ENCODE data around the gene FH. TPM values are rescaled to one million over a fixed set of nuclear protein-coding genes. Genes with fewer than 3 reads are reported as not detected.
A peak's percentile ranks its signal among the peaks of the same experiment; 100 is the strongest.

FH gene
- total and polyA plus RNA-seq, 12 donors: 169 to 268 (median 253) TPM

GRCh38 chr1:241551759-241552638 is 32.4 kb upstream of the FH start:
- Histone ChIP-seq H3K27ac (peak overlapping the region in 2 of 10 donors; percentile 29 to 82), H3K9me3 (no peaks in the 10 kb centered on the region), H3K4me3 (peak overlapping the region in 5 of 10 donors; percentile 7 to 32 (median 13)), H3K36me3 (no peaks in the 10 kb centered on the region), H3K27me3 (peaks cover 0 to 6% (median 0%) of the 10 kb centered on the region in 7 donors), H3K4me1 (peaks cover 0 to 14% (median 0%) of the 10 kb centered on the region in 9 donors)
- WGBS, 2 donors: 67 to 68% methylated on average over 22 of the region's 22 CpGs
- intact Hi-C loops (cut with DNase I): no loop called here
- peak in 1 of 2 donors; percentile 17 for DNase-seq
- peak in 5 of 8 donors; percentile 55 to 72 (median 65) for ATAC-seq
- TF ChIP-seq CTCF (IDR thresholded peaks at IDR 0.05): no peak

GRCh38 chr1:241550318-241550717 is 30.8 kb upstream of the FH start:
- H3K4me3 ChIP-seq: no peak overlapping the region
- no peak for TF ChIP-seq CTCF (IDR thresholded peaks at IDR 0.05)
- WGBS, 2 donors: 78 to 79% methylated on average over 1 of the region's 1 CpG
- H3K27ac ChIP-seq: peak overlapping the region in 1 of 10 donors; percentile 82
- H3K4me1 ChIP-seq: peaks cover 0 to 14% (median 0%) of the 10 kb centered on the region in 9 donors
- ATAC-seq (no peak), DNase-seq (no peak)
- H3K27me3 ChIP-seq: peaks cover 0 to 16% (median 0%) of the 10 kb centered on the region in 7 donors
- no peaks in the 10 kb centered on the region for H3K36me3 ChIP-seq
- intact Hi-C loops (cut with DNase I): no loop called here
- no peaks in the 10 kb centered on the region for H3K9me3 ChIP-seq

- intact Hi-C loops (cut with DNase I): loop anchor here in 1 of 10 donors (10.0 kb wide), 1 partner anchor 297 kb away; the partner anchor contains the start of gene EXO1
- DNase-seq (no peak), ATAC-seq (no peak)
- Histone ChIP-seq H3K9me3 (no peaks in the 10 kb centered on the region), H3K27ac (no peak overlapping the region), H3K36me3 (no peaks in the 10 kb centered on the region), H3K4me1 (peaks cover 0 to 14% (median 0%) of the 10 kb centered on the region in 9 donors), H3K4me3 (no peak overlapping the region), H3K27me3 (peaks cover 0 to 19% (median 0%) of the 10 kb centered on the region in 7 donors)
- no peak for TF ChIP-seq CTCF (IDR thresholded peaks at IDR 0.05)
- WGBS, 2 donors: 42 to 75% methylated on average over 2 of the region's 2 CpGs
These were observed 28.5 kb upstream of the FH start for GRCh38 chr1:241548008-241548407.

GRCh38 chr1:241542199-241542907 is 22.8 kb upstream of the FH start:
- peaks cover 0 to 39% (median 7%) of the 10 kb centered on the region in 7 donors for H3K27me3 ChIP-seq
- no peak for TF ChIP-seq CTCF (IDR thresholded peaks at IDR 0.05)
- H3K36me3 ChIP-seq: no peaks in the 10 kb centered on the region
- no peak overlapping the region for H3K4me3 ChIP-seq
- no peak for DNase-seq
- 80 to 90% methylated on average over 7 of the region's 7 CpGs for WGBS, 2 donors
- H3K9me3 ChIP-seq: no peaks in the 10 kb centered on the region
- intact Hi-C loops (cut with DNase I): loop anchor here in 1 of 10 donors (10.0 kb wide), 1 partner anchor 302 kb away; the partner anchor contains the start of gene EXO1
- H3K4me1 ChIP-seq: no peaks in the 10 kb centered on the region
- no peak for ATAC-seq
- H3K27ac ChIP-seq: no peak overlapping the region

Measured in heart right ventricle (tissue), 16 donors.